ENCODE data around the gene SLC17A9.

DNA sequence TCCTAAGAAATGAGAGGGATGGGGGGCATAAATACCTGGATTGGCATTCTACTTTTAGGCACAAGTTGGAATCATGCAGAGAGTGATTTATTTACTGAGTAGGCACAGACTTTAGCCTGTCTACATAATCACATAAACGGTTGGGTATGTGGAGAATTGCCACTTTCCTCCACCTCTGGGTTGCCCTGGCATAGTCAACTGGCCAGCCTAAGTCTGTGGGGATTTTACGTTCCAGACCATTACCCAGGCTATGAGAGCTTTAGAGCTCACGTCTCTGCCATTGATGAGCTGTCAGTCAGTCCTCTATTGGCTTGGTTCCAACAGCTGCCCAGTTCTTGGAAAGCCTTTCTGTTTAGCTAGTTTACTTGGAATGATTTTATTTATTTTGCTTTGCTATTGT, 59.3 kb downstream of the SLC17A9 start:
- no peak for TF ChIP-seq EZH2 (IDR thresholded peaks at IDR 0.05; ENCODE audit: borderline replicate concordance, low read depth, low read length, poor library complexity, severe bottlenecking)
- TF ChIP-seq CTCF (conservative IDR thresholded peaks at IDR 0.05; ENCODE audit: low read depth, low read length): no peak

Data from A673 (cell line).